ENCODE data around the gene FAM162B. TPM values are rescaled to one million over a fixed set of nuclear protein-coding genes. Genes with fewer than 3 reads are reported as not detected.
"Not testable (repeated sequence)": the region's sequence is repeated elsewhere in the genome, so short reads cannot be mapped to it uniquely, and the experiment has no call there.

Gene FAM162B
- total RNA-seq, 3 donors from 2014 or later = 3.7 to 11.8 (median 6.9) TPM

GRCh38 chr6:116762235-116762634 is 3.3 kb downstream of the FAM162B start:
- Histone ChIP-seq H3K4me3 (no peak overlapping the region), H3K4me1 (no peaks in the 10 kb centered on the region), H3K9me3 (no peaks in the 10 kb centered on the region), H3K27me3 (peaks cover 0 to 19% of the 10 kb centered on the region in 2 donors), H3K36me3 (no peaks in the 10 kb centered on the region), H3K27ac (no peak overlapping the region)
- intact Hi-C loops (cut with DNase I; ENCODE audit: low total_unique reads) = no loop called here
- TF ChIP-seq CTCF (IDR thresholded peaks at IDR 0.05) = no peak
- TF ChIP-seq POLR2AphosphoS5 (IDR thresholded peaks at IDR 0.05) = no peak
- no peak for TF ChIP-seq POLR2A (IDR thresholded peaks at IDR 0.05)
- DNase-seq (ENCODE audit: low spot score in 2 of 2) = no peak

- Histone ChIP-seq H3K9me3 (no peaks in the 10 kb centered on the region), H3K4me1 (no peaks in the 10 kb centered on the region), H3K4me3 (no peak overlapping the region), H3K27ac (no peak overlapping the region), H3K36me3 (no peaks in the 10 kb centered on the region), H3K27me3 (peaks cover 0 to 19% of the 10 kb centered on the region in 2 donors)
- intact Hi-C loops (cut with DNase I; ENCODE audit: low total_unique reads) = no loop called here
- TF ChIP-seq CTCF (IDR thresholded peaks at IDR 0.05) = no peak
- no peak for TF ChIP-seq POLR2AphosphoS5 (IDR thresholded peaks at IDR 0.05)
- no peak for TF ChIP-seq POLR2A (IDR thresholded peaks at IDR 0.05)
- no peak for DNase-seq (ENCODE audit: low spot score in 2 of 2)
Observed at GRCh38 chr6:116761779-116762178, 3.7 kb downstream of the FAM162B start.

GRCh38 chr6:116745176-116745575 is 20.3 kb downstream of the FAM162B start:
- no peaks in the 10 kb centered on the region for H3K36me3 ChIP-seq
- H3K4me1 ChIP-seq = no peaks in the 10 kb centered on the region
- no peak for DNase-seq (ENCODE audit: low spot score in 2 of 2)
- no peaks in the 10 kb centered on the region for H3K27me3 ChIP-seq
- peaks cover 0 to 14% of the 10 kb centered on the region in 2 donors for H3K9me3 ChIP-seq
- H3K4me3 ChIP-seq = no peak overlapping the region
- no peak overlapping the region for H3K27ac ChIP-seq
- TF ChIP-seq POLR2AphosphoS5 (IDR thresholded peaks at IDR 0.05) = no peak
- TF ChIP-seq CTCF (IDR thresholded peaks at IDR 0.05) = no peak
- intact Hi-C loops (cut with DNase I; ENCODE audit: low total_unique reads) = no loop called here

GRCh38 chr6:116741571-116741970 is 23.9 kb downstream of the FAM162B start:
- no peak for TF ChIP-seq POLR2AphosphoS5 (IDR thresholded peaks at IDR 0.05)
- TF ChIP-seq POLR2A (IDR thresholded peaks at IDR 0.05) = no peak
- H3K4me1 ChIP-seq = no peaks in the 10 kb centered on the region
- no peaks in the 10 kb centered on the region for H3K36me3 ChIP-seq
- no peak overlapping the region for H3K4me3 ChIP-seq
- DNase-seq (ENCODE audit: low spot score in 2 of 2) = no peak
- H3K27me3 ChIP-seq = no peaks in the 10 kb centered on the region
- peaks cover 0 to 23% of the 10 kb centered on the region in 2 donors for H3K9me3 ChIP-seq
- intact Hi-C loops (cut with DNase I; ENCODE audit: low total_unique reads) = no loop called here
- no peak overlapping the region for H3K27ac ChIP-seq

- DNase-seq (ENCODE audit: low spot score in 2 of 2); H3K27me3 ChIP-seq; H3K4me3 ChIP-seq; H3K27ac ChIP-seq; H3K4me1 ChIP-seq; intact Hi-C loops (cut with DNase I; ENCODE audit: low total_unique reads); H3K36me3 ChIP-seq: not testable (repeated sequence)
- peaks cover 0 to 19% of the 10 kb centered on the region in 2 donors for H3K9me3 ChIP-seq
Observed at GRCh38 chr6:116740486-116740885, 25.0 kb downstream of the FAM162B start.

- Histone ChIP-seq H3K4me1 (no peaks in the 10 kb centered on the region), H3K27me3 (no peaks in the 10 kb centered on the region), H3K9me3 (peaks cover 0 to 16% of the 10 kb centered on the region in 2 donors), H3K4me3 (no peak overlapping the region), H3K27ac (no peak overlapping the region), H3K36me3 (peaks cover 9% of the 10 kb centered on the region)
- DNase-seq (ENCODE audit: low spot score in 2 of 2) = no peak
- TF ChIP-seq CTCF (IDR thresholded peaks at IDR 0.05) (no peak), POLR2AphosphoS5 (IDR thresholded peaks at IDR 0.05) (no peak), POLR2A (IDR thresholded peaks at IDR 0.05) (no peak)
- intact Hi-C loops (cut with DNase I; ENCODE audit: low total_unique reads) = no loop called here
Observed at GRCh38 chr6:116737004-116737403, 28.5 kb downstream of the FAM162B start.

Measured in breast epithelium (tissue), 4 donors.